PFSK-1 (cell line): ENCODE measurements around the gene ZMYND19.

Source experiments
- FOXP2 ChIP-seq: optimal IDR thresholded peaks from 2 replicates; pipeline ENCODE3; 2011; ENCODE audit warnings: borderline replicate concordance, control low read depth, inconsistent platforms; ENCODE audit not compliant: insufficient read depth; ENCODE audit errors: extremely low read length, extremely low read depth
- POLR2AphosphoS5 ChIP-seq: IDR thresholded peaks from 2 replicates; pipeline ENCODE4 v1.6.1; 2012; ENCODE audit warnings: low read depth, mild to moderate bottlenecking, control low read depth, low read length, moderate library complexity
- REST ChIP-seq, 2 experiments: IDR thresholded peaks; 2 replicates each; pipeline versions ENCODE4 v1.6.1 to v1.8.0; 2011 to 2012; ENCODE audit warnings: low read depth in 2 of 2, low read length in 2 of 2, control low read depth in 1 of 2, inconsistent platforms in 1 of 2, mild to moderate bottlenecking in 1 of 2, moderate library complexity in 1 of 2; ENCODE audit not compliant: insufficient read depth in 1 of 2
- SIN3A ChIP-seq: IDR thresholded peaks from 2 replicates; pipeline ENCODE4 v1.6.1; 2012; ENCODE audit warnings: mild to moderate bottlenecking, low read length, moderate library complexity, borderline replicate concordance; ENCODE audit not compliant: insufficient read depth
- TAF1 ChIP-seq: IDR thresholded peaks from 2 replicates; pipeline ENCODE4 v1.6.1; 2012; ENCODE audit warnings: low read length, control low read depth, borderline replicate concordance; ENCODE audit not compliant: insufficient read depth

Gene ZMYND19

GRCh38 chr9:137611623-137612609 lies 21.6 kb upstream of the ZMYND19 start:
- TF ChIP-seq TAF1 (no peak), POLR2AphosphoS5 (no peak), REST (IDR thresholded peaks at IDR 0.05; ENCODE audit: insufficient read depth in 1 of 2, low read depth in 2 of 2, low read length in 2 of 2) (no peak), FOXP2 (no peak), SIN3A (no peak)

DNA sequence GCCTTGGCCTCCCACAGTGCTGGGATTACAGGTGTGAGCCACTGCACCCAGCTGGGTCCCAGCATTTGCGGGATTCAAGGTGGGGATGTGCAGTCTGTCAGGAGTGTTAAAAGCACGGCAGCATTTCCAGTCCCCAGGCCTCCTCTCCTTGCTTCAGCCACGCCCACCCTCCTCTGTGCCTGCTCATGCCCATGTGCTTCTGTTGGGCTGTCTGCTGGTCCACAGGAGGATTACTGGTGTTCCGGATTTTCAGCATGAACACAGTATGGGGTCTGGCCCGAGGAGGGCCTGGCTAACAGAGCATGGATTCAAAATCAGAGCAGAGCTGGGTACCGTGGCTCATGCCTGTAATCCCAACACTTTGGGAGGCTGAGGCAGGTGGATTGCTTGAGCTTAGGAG lies 20.6 kb upstream of the ZMYND19 start:
- no peak for TF ChIP-seq FOXP2
- TF ChIP-seq POLR2AphosphoS5: no peak
- no peak for TF ChIP-seq SIN3A
- TF ChIP-seq REST (IDR thresholded peaks at IDR 0.05; ENCODE audit: insufficient read depth in 1 of 2, low read depth in 2 of 2, low read length in 2 of 2): no peak
- no peak for TF ChIP-seq TAF1

GRCh38 chr9:137607141-137607857 lies 17.0 kb upstream of the ZMYND19 start:
- TF ChIP-seq SIN3A (no peak), POLR2AphosphoS5 (no peak), TAF1 (no peak), FOXP2 (no peak), REST (IDR thresholded peaks at IDR 0.05; ENCODE audit: insufficient read depth in 1 of 2, low read depth in 2 of 2, low read length in 2 of 2) (no peak)

DNA sequence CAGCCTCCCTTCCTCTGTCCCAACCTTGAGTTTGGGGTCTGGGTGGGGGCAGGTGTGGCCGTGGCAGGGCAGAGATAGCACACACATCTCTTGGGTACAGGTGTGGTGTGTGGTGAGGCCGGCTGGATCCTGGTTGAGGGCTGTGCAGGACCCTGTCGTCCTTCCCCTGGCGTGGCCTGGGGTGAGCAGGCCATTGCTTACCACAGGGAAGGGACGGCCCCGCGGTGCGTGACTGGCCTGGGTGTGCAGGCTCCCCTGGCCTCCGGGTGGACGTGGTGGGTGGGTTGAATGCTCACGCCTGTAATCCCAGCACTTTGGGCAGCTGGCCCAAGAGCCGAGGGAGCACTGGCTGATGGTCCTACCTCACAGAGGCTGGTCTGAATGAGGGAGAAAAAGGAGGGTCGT lies 16.4 kb upstream of the ZMYND19 start:
- TF ChIP-seq SIN3A: no peak

DNA sequence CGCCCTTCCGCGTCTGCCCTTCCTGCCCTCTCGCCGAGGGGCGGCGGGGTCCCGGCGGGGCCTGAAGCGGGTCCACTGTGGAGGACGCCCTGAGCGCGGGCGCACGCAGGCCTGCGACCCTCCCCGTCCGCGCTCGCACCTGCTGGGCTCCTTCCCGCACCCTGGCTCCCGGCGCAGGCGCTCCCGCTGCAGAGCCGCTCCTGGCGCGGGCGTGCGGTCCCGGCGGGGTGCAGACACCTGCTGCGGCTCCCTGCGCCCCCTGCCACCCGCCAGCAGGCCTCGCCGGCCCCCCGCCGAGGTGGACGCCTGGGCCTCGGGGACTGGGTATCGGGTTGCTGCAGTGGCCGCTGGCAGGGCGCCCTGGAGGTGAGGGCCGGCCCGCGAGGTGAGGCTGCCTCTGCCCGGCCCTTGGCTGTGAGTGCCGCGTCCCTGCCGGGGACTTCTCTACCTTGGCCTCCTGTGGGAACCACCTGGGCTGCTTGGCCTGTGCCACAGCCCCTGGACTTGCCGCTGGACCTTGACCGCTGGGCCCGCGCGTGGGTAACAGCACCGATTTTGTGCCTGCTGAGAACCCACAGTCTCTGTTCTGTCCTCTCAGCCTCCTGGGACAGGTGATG lies 15.8 kb upstream of the ZMYND19 start:
- TF ChIP-seq POLR2AphosphoS5 (no peak), SIN3A (no peak), FOXP2 (no peak)
